ENCODE data around the gene CX3CR1.
"Not testable (repeated sequence)": the region's sequence is repeated elsewhere in the genome, so short reads cannot be mapped to it uniquely, and the experiment has no call there.

CX3CR1 gene

GRCh38 chr3:39263576-39263975 is 16.3 kb downstream of the CX3CR1 start:
- DNase-seq = no peak

- DNase-seq = no peak
These were observed 17.0 kb downstream of the CX3CR1 start for GRCh38 chr3:39262846-39263245.

GRCh38 chr3:39261726-39262125 is 18.1 kb downstream of the CX3CR1 start:
- DNase-seq = no peak

DNA sequence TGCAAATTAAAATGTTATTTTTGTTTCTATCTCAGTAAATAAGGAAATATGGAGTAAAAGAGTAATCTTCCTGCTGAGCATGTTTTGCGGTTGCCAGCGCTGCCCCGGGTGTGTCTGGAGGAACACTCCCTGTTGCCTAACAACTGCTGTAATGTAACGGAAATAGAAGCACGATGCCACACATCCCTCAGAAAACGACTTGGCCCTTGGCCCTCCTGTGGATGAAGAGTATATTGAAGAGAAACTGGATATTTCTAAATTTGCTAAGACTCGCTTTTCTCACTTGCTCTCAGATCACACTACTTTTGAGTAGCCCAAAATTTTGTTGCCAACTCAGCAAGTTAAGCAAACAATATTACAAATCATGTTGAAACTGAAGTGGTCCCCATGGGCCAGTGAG is 18.9 kb downstream of the CX3CR1 start:
- DNase-seq = peak; percentile 14

GRCh38 chr3:39260318-39260717 is 19.5 kb downstream of the CX3CR1 start:
- no peak for DNase-seq

DNA sequence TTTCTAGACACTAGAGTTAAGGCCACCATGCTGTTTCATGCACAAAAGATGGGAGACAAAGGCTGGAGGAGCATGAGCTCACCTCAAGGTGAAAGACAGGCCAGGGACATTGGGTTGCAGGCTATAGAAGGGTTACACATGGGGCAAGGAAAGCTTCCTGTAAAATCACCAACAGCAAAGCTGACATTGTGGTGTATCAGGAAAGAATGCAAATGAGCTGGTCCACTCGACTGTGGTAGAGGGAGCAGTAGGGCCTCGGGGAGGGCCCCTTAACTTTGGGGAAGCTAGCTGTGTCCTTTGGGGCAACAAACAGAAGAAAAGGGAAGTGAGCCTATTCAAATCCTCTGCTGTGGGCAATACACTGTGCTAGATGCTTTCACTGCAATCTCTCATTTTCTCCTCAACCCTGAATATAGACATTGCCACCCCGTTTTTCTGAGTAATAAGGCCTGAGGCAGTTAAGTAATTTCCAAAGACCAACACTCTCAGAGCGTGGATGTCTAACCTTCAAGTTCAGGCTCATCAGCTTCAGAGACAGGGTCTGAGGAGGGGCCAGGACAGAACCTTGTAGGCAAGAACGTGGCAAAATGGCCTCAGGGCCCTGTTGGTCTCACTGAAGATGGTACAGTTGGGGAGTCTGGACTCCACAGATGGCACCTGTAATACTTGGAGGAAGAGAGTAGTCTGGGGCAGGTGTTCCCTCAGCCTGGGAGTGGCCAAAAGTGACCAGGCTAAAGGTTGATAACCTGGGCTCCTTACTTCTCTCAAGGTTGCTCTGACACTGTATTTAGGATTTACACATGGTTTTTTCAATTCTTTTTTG is 24.1 kb downstream of the CX3CR1 start:
- DNase-seq = no peak

GRCh38 chr3:39254806-39255449 is 24.9 kb downstream of the CX3CR1 start:
- no peak for DNase-seq

DNA sequence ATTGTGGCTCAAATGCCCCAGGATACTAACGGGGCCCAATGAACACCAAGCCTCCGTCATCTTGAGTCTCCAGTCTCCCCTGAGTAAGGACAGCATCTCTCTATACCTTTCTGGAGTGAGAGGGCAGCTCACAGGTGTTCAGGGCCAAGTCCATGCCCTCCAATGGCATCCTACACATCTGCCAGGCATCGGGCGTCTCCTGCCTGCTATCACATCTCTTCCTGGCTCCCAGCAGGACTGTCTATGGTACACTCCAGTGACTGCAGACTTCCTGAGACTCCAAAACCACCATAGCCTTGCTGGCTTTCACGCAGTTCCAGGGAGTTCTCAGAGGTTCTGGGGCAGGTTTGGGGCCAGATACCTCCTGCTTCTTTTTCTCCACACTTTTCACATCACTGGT is 28.3 kb downstream of the CX3CR1 start:
- no peak for DNase-seq

GRCh38 chr3:39250116-39250747 is 29.6 kb downstream of the CX3CR1 start:
- DNase-seq = no peak

DNA sequence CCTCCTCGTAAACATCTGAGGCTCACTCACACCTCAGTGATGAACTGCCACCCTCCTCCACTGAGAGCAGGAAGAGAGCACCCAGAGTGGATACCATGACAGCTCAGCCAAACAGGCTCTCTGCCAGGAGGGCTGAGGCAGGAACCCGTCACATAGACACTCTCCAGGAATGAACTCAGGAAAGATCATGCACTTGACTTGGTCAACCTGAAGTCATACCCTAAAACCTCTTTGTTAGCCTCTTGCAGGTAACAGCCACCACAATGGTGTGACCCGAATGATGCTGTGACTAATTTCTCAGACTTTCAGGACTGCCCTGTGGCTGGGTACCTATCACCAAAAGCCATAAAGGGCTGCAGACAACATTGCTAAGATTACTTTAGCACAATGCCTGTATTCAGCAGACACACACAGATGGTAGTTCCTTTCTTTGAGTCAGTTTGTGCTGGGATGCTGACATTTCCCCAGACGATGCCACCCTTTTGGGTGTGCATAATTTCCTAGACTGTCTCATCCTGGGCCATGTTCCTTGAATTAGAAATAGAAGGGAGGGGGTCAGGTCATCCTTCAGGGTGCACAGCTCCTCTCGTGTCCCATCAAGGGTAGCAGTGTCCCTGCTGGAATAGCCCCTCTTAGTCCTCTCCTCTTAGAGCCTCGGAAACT is 30.3 kb downstream of the CX3CR1 start:
- DNase-seq = no peak

DNA sequence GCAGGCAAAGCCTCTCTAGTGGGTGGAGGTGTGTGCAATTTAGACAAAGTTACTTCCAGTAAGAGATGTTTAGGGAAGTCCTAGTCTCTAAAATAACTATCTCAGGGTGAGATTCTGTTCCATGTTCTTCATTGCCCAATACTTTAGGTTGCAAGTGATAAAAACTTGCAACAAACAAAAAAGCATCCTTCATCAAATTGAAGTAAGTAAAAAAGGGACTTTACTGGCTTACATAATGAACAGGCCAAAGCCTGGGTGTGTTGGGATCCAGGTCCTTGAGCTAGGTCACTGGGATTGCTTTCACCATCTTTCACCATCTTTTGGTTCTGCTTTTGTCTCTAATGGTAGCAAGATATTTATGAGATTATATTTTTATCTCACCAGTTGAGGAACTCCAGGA is 38.3 kb downstream of the CX3CR1 start:
- DNase-seq = no peak

GRCh38 chr3:39237027-39237426 is 42.8 kb downstream of the CX3CR1 start:
- no peak for DNase-seq

DNA sequence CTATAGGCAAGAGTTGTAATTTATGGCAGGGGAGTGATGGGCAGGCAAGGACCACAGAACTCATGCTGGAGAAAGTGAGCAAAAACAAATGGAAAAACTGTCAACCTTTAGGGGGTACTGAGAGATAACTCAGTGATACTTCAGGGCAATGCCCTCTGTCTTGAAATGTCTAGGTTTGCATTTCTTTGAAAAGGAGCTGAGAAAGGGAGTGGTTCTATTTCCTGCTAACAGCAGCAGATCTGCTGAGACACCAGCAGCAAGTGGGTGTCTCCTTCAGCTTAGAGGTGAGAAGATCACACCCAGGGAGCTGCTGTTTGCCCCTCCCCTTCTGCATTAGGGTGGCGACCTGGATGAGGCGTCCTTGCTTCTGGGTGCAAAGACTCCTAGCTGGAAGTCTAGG is 45.2 kb downstream of the CX3CR1 start:
- DNase-seq = no peak

DNA sequence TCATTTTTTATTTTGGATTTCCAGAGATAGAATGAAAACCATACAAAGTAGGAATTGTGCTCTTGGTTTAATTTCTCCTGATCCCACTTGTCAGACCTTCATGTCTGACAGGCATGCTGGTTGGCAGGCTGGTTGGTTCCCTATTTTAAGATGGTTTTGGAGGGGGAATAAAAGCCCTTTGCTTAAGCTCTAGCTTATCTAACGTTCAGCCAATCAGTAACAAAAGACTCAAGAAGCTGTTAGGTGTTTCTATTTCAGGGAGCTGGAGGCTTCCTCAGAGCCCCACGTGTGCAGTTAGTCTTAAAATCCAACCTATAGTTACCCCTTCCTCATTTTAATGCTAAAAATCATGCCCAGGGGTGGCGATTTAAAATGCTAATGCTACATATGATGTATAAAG is 47.0 kb downstream of the CX3CR1 start:
- no peak for DNase-seq

- no peak for DNase-seq
These were observed 49.4 kb downstream of the CX3CR1 start for GRCh38 chr3:39230453-39230852.

DNA sequence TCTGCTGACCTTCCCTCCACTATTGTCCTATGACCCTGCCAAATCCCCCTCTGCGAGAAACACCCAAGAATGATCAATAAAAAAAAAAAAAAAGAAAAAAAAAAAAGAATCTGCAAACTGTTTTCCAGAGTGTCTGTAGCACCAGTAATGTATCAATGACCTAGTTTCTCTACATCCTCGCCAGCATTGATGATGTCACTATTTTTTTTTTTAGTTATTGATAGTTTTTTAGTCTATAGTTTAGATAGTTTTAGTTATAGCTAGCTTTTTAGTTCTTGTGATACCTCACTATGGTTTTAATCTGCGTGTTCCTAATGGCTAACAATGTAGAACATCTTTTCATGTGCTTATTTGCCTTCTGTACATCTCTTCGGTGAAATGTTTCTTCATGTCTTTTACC is 51.3 kb downstream of the CX3CR1 start:
- no peak for DNase-seq

GRCh38 chr3:39227596-39227995 is 52.2 kb downstream of the CX3CR1 start:
- DNase-seq = not testable (repeated sequence)

DNA sequence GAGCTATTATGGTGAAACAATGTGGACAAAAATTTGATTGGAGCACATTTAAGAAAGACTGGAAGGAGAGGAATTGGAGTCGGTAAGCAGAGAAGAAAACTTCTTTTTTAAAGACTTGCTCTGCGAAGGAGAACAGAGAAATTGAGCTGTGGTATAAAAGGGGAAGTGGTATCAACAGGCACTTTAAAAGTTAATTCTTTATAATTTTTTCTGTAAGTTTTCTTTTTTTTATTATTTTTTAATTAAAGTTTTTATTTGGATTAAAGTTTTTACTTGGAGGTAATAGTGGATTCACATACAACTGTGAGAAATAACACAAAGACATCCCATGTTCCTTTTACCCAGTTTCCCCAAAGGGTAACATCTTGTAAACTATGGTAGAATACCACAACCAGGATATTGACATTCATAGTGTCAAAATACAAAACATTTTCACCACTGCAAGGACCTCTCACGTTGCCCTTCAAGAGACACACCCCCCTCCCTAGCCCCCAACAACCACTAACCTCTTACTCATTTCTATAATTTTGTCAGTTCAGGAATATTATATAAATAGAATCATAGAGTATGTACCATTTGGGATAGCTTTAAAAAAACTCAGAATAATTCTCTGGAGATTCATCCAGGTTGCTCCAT is 53.6 kb downstream of the CX3CR1 start:
- DNase-seq = no peak

DNA sequence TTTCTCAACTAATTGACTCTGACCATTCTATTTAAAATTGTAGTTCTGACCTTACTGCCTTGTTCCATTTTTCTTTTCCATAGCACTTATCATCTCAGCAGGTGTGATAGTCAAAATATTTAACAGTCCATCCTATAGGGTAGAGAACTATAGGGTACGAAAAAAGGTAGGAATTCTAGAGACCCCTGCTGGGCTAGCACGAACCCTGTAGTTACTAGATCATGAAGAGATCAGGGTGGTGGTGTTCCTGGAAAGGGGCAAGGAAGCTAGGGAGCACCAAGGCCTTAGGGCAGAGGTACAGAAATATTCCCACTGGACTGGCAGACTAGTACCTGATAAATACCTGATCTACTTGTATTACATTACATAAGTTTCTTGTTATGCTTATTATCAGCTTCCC is 55.5 kb downstream of the CX3CR1 start:
- DNase-seq = no peak

DNA sequence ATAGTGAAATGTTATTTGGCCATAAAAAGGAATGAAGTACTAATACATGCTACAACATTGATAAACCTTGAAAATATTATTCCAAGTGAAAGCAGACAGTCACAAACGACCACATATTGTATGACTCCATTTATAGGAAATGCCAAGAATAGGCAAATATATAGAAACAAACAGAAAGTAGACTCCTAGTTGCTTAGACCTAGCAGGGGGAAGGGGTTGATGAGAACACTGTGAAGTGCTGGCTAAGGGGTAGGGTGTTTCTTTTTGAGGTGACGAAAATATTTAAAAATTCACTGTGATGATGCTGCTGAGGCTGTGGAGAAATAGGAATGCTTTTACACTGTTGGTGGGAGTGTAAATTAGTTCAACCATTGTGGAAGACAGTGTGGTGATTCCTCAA is 56.9 kb downstream of the CX3CR1 start:
- DNase-seq = no peak

GRCh38 chr3:39222462-39222861 is 57.4 kb downstream of the CX3CR1 start:
- no peak for DNase-seq

DNA sequence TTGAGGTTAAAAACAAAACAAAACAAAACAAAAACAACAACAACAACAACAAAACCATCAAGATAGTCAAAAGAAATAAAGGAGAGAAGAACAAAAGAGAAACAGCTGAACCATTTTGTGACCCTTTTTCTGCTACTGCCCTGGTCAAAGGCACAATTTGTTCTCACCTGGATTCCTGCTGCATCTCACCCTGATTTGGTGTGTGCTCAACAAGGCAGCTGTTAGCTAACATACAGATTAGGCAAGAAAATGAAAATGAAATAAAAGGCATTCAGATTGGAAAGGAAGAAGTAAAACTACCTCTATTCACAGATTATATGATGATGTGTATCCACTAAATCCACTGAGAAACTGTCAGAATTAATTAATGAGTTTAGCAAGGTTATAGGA is 58.7 kb downstream of the CX3CR1 start:
- DNase-seq = no peak

Measured in DMS153 (cell line).